Smooth muscle cell of bladder (primary cell): ENCODE results near the gene IL11RA. TPM values are rescaled to one million over a fixed set of nuclear protein-coding genes. Genes with fewer than 3 reads are reported as not detected.

Experiments used
- total RNA-seq: library from RNA; depleted of rRNA; stranded (reverse); fragments of >200 nt; gene quantifications from 2 replicates; pipeline ENCODE4 v1.2.3, GENCODE V29; 2014

Gene IL11RA
- 8.8 and 14.1 TPM in 2 replicates for total RNA-seq

GRCh38 chr9:34651876-34652601, at the start of gene IL11RA:
TSS of gene IL11RA (plus strand) at chr9:34652185. CDS start at chr9:34655218, 3,033 bp downstream.

GRCh38 chr9:34611811-34612787, 39.9 kb upstream of the IL11RA start, which contains the start of gene RPP25L:
TSS of gene RPP25L (minus strand) at chr9:34612097. CDS start at chr9:34611296, 801 bp downstream.

GRCh38 chr9:34620061-34620994, 31.7 kb upstream of the IL11RA start, which contains the start of gene DCTN3:
TSS of gene DCTN3 (minus strand) at chr9:34620495. CDS start at chr9:34620464, 31 bp downstream.

GRCh38 chr9:34628656-34629490, 23.1 kb upstream of the IL11RA start, which contains the start of gene ARID3C:
TSS of gene ARID3C (minus strand) at chr9:34629066. CDS start at chr9:34628014, 1,052 bp downstream.

GRCh38 chr9:34637356-34638137, 14.4 kb upstream of the IL11RA start, which contains the start of gene SIGMAR1:
TSS of gene SIGMAR1 (minus strand) at chr9:34637787. CDS start at chr9:34637697, 90 bp downstream.

GRCh38 chr9:34646211-34647083, 5.5 kb upstream of the IL11RA start, which contains the start of gene GALT:
TSS of gene GALT (plus strand) at chr9:34646675. CDS start at chr9:34646705, 30 bp downstream.

GRCh38 chr9:34662526-34663302, 10.7 kb downstream of the IL11RA start, which contains the start of gene CCL27:
TSS of gene CCL27 (minus strand) at chr9:34662657. CDS start at chr9:34662633, 24 bp downstream.

GRCh38 chr9:34690983-34691935, 39.3 kb downstream of the IL11RA start, which contains the start of gene CCL19:
TSS of gene CCL19 (minus strand) at chr9:34691276. CDS start at chr9:34691139, 137 bp downstream.

GRCh38 chr9:34710023-34710422, 58.0 kb downstream of the IL11RA start, which contains the start of gene CCL21:
TSS of gene CCL21 (minus strand) at chr9:34710136. CDS start at chr9:34710066, 70 bp downstream.

Other genes starting within 250 kb of the IL11RA start
- gene FAM219A, start 193.6 kb upstream of the IL11RA start, total RNA-seq: 3.7 and 6.9 TPM in 2 replicates
- gene DNAI1, start 193.4 kb upstream of the IL11RA start, total RNA-seq: not detected in 2 replicates
- not detected in 2 replicates for gene ENHO, start 129.2 kb upstream of the IL11RA start, total RNA-seq
- gene CNTFR, start 62.5 kb upstream of the IL11RA start, total RNA-seq: under 0.01 TPM in 1 of 2 replicates, not detected in the other
- 24.8 and 25.9 TPM in 2 replicates for gene RPP25L, start 40.1 kb upstream of the IL11RA start, total RNA-seq
- gene DCTN3, start 31.7 kb upstream of the IL11RA start, total RNA-seq: 105 and 113 TPM in 2 replicates
- gene ARID3C, start 23.1 kb upstream of the IL11RA start, total RNA-seq: 0.09 and 0.14 TPM in 2 replicates
- gene SIGMAR1, start 14.4 kb upstream of the IL11RA start, total RNA-seq: 34.7 and 52.1 TPM in 2 replicates
- gene GALT, start 5.5 kb upstream of the IL11RA start, total RNA-seq: 24.3 and 29.8 TPM in 2 replicates
- gene CCL27, start 10.5 kb downstream of the IL11RA start, total RNA-seq: not detected in 2 replicates
- gene CCL19, start 39.1 kb downstream of the IL11RA start, total RNA-seq: not detected in 2 replicates
- not detected in 2 replicates for gene CCL21, start 58.0 kb downstream of the IL11RA start, total RNA-seq